RCC 7860 (cell line): ENCODE results near the gene LRRC45.

Experiments
- DNase-seq: peaks from one replicate; pipeline ENCODE4 v3.0.0-alpha.2; 2015; ENCODE audit warnings: low spot score
- FAIRE-seq: peaks from 2 replicates; lab custom pipeline; 2012; peaks lifted over from hg19 to GRCh38; lab: Jason Lieb, UNC

The LRRC45 gene

GRCh38 chr17:82006468-82007227, 16.5 kb upstream of the LRRC45 start:
- DNase-seq (no peak), FAIRE-seq (no peak)

GRCh38 chr17:82007228-82007494, 15.9 kb upstream of the LRRC45 start:
- DNase-seq, result no peak
- FAIRE-seq, result no peak

- FAIRE-seq, result no peak
- no peak for DNase-seq
Measured at GRCh38 chr17:82007495-82008257, 15.4 kb upstream of the LRRC45 start.

- DNase-seq (no peak), FAIRE-seq (no peak)
Measured at GRCh38 chr17:82008258-82008940, 14.7 kb upstream of the LRRC45 start.

GRCh38 chr17:82008941-82009405, 14.1 kb upstream of the LRRC45 start:
- FAIRE-seq, result no peak
- DNase-seq, result no peak

GRCh38 chr17:82009413-82009812, 13.7 kb upstream of the LRRC45 start:
- no peak for FAIRE-seq
- DNase-seq, result no peak

GRCh38 chr17:82010575-82011525, 12.3 kb upstream of the LRRC45 start:
- no peak for DNase-seq
- FAIRE-seq, result no peak

- no peak for DNase-seq
- no peak for FAIRE-seq
Measured at GRCh38 chr17:82011617-82012187, 11.4 kb upstream of the LRRC45 start.

- FAIRE-seq (no peak), DNase-seq (no peak)
Measured at GRCh38 chr17:82012261-82012639, 10.9 kb upstream of the LRRC45 start.

GRCh38 chr17:82012640-82013295, 10.3 kb upstream of the LRRC45 start:
- no peak for FAIRE-seq
- no peak for DNase-seq

- no peak for FAIRE-seq
- DNase-seq, result no peak
Measured at GRCh38 chr17:82013341-82013740, 9.8 kb upstream of the LRRC45 start.

- no peak for FAIRE-seq
- no peak for DNase-seq
Measured at GRCh38 chr17:82013772-82014321, 9.3 kb upstream of the LRRC45 start.

- no peak for DNase-seq
- FAIRE-seq, result no peak
Measured at GRCh38 chr17:82014432-82014831, 8.7 kb upstream of the LRRC45 start.

- DNase-seq, result no peak
- FAIRE-seq, result no peak
Measured at GRCh38 chr17:82014971-82015310, 8.2 kb upstream of the LRRC45 start.

- FAIRE-seq, result no peak
- no peak for DNase-seq
Measured at GRCh38 chr17:82015311-82015971, 7.7 kb upstream of the LRRC45 start.

- DNase-seq (no peak), FAIRE-seq (no peak)
Measured at GRCh38 chr17:82016061-82016874, 6.8 kb upstream of the LRRC45 start.

- no peak for FAIRE-seq
Measured at GRCh38 chr17:82016875-82017459, 6.1 kb upstream of the LRRC45 start.

GRCh38 chr17:82017612-82018151, 5.4 kb upstream of the LRRC45 start:
- DNase-seq (no peak), FAIRE-seq (no peak)

More at GRCh38 chr17:82016875-82017459, 6.1 kb upstream of the LRRC45 start:
- no peak for DNase-seq
